ENCODE measurements around the gene ASTN2. TPM values are rescaled to one million over a fixed set of nuclear protein-coding genes. Genes with fewer than 3 reads are reported as not detected.
A peak's percentile ranks its signal among the peaks of the same experiment; 100 is the strongest.

The ASTN2 gene
- total and polyA plus RNA-seq, 9 of the 15 experiments (the other 6 are each of a cell fraction or from before 2014, with no cell fraction given): 0.56 to 3.5 (median 1.9) TPM

- TF ChIP-seq SMARCE1 (IDR thresholded peaks at IDR 0.05) (peak; percentile 50; the same call in 1 of the 2 replicates), ZNF133 (CRISPR knock-in tag; IDR thresholded peaks at IDR 0.05) (no peak), SMARCB1 (IDR thresholded peaks at IDR 0.05; ENCODE audit: insufficient read length, low read depth) (no peak), CHAMP1 (IDR thresholded peaks at IDR 0.05) (no peak), HSF4 (CRISPR knock-in tag; IDR thresholded peaks at IDR 0.05; ENCODE audit: borderline replicate concordance) (no peak), MYNN (IDR thresholded peaks at IDR 0.05) (no peak), MYNN (CRISPR knock-in tag; IDR thresholded peaks at IDR 0.05) (no peak), TCF3 (CRISPR knock-in tag; IDR thresholded peaks at IDR 0.05) (no peak), NFATC3 (IDR thresholded peaks at IDR 0.05) (no peak), POLR2AphosphoS5 (IDR thresholded peaks at IDR 0.05; ENCODE audit: control insufficient read depth, insufficient read depth, low read depth, low read length) (no peak), TRIM24 (IDR thresholded peaks at IDR 0.05) (peak in 1 of 2 experiments; percentile 25; a peak in 1 of 4 replicates), BRF2 (IDR thresholded peaks at IDR 0.05; ENCODE audit: borderline replicate concordance, insufficient read depth, insufficient read length) (no peak), ZFP1 (CRISPR knock-in tag; IDR thresholded peaks at IDR 0.05) (no peak), ARID1B (IDR thresholded peaks at IDR 0.05) (peak; percentile 40), E2F5 (CRISPR knock-in tag; IDR thresholded peaks at IDR 0.05) (no peak), SAFB2 (IDR thresholded peaks at IDR 0.05; ENCODE audit: borderline replicate concordance, low read depth, low read length, severe bottlenecking) (no peak), TFAP4 (CRISPR knock-in tag; IDR thresholded peaks at IDR 0.05; ENCODE audit: borderline replicate concordance) (peak; percentile 65; the same call in 1 of the 2 replicates), FOSL1 (tag; conservative IDR thresholded peaks at IDR 0.05) (peak; percentile 91), ARID4B (CRISPR knock-in tag; IDR thresholded peaks at IDR 0.05) (no peak), ZNF239 (CRISPR knock-in tag; IDR thresholded peaks at IDR 0.05) (no peak)
These were observed 865.7 kb downstream of the ASTN2 start (continued) for GRCh38 chr9:116549061-116549664.

Measured in K562 (cell line).